ENCODE measurements around the gene CPNE5. TPM values are rescaled to one million over a fixed set of nuclear protein-coding genes. Genes with fewer than 3 reads are reported as not detected.

Gene CPNE5
- total and polyA plus RNA-seq, 10 donors = 9.5 to 33.4 (median 19.3) TPM

- intact Hi-C loops (cut with DNase I; ENCODE audit: low total_unique reads) = no loop called here
- no peaks in the 10 kb centered on the region for H3K9me3 ChIP-seq
- no peak for TF ChIP-seq POLR2A (IDR thresholded peaks at IDR 0.05)
- TF ChIP-seq CTCF (IDR thresholded peaks at IDR 0.05 in 8 of 11, conservative IDR thresholded peaks at IDR 0.05 in 3 of 11) = no peak
- no peak for TF ChIP-seq POLR2AphosphoS5 (IDR thresholded peaks at IDR 0.05)
- H3K36me3 ChIP-seq = no peaks in the 10 kb centered on the region
- no peak for DNase-seq
- H3K27me3 ChIP-seq (replicated peaks in 1 of 7) = peaks cover 0 to 18% (median 0%) of the 10 kb centered on the region in 7 donors
- 82 to 93% (median 91%) methylated on average over 5 to 6 of the region's 6 CpGs for WGBS, 5 donors
- no peak overlapping the region for H3K4me3 ChIP-seq
- no peak overlapping the region for H3K27ac ChIP-seq
- H3K4me1 ChIP-seq = peaks cover 0 to 64% (median 36%) of the 10 kb centered on the region in 6 donors
Measured at GRCh38 chr6:36825452-36825851, 13.8 kb downstream of the CPNE5 start.

DNA sequence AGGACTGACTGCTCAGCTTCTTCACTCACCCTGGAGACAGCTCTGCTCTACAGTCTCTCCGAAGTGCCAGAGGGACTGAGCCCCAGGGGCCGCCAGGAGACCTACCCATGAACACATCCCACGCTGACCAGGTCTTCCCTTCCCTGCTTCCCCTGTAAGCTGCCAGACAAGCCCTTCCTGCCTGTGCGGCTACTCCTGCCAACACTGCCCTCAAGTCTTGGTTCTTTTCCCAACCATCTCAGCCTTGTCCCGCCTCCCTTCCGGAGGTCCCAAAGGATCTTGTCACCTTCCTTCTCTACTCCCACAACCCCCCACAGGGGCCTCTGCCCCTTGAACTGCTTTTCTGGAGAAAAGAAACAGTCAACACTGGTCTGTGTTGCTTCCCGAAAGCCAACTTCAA, 15.0 kb downstream of the CPNE5 start:
- Histone ChIP-seq H3K27me3 (replicated peaks in 1 of 7) (peaks cover 0 to 18% (median 0%) of the 10 kb centered on the region in 7 donors), H3K9me3 (no peaks in the 10 kb centered on the region), H3K4me1 (peaks cover 0 to 52% (median 27%) of the 10 kb centered on the region in 6 donors), H3K27ac (peak overlapping the region in 2 of 8 donors; percentile 20 to 28), H3K4me3 (no peak overlapping the region), H3K36me3 (no peaks in the 10 kb centered on the region)
- DNase-seq = no peak
- WGBS, 5 donors = 69 to 77% (median 76%) methylated on average over 7 of the region's 7 CpGs
- TF ChIP-seq POLR2AphosphoS5 (IDR thresholded peaks at IDR 0.05) (peak in 1 of 3 donors; percentile 8), POLR2A (IDR thresholded peaks at IDR 0.05) (no peak)
- intact Hi-C loops (cut with DNase I; ENCODE audit: low total_unique reads) = no loop called here

- TF ChIP-seq POLR2A (IDR thresholded peaks at IDR 0.05) (no peak), POLR2AphosphoS5 (IDR thresholded peaks at IDR 0.05) (no peak), CTCF (IDR thresholded peaks at IDR 0.05 in 8 of 11, conservative IDR thresholded peaks at IDR 0.05 in 3 of 11) (no peak)
- intact Hi-C loops (cut with DNase I; ENCODE audit: low total_unique reads) = no loop called here
- no peak for DNase-seq
- WGBS, 5 donors = 85 to 92% (median 89%) methylated on average over 11 to 12 of the region's 12 CpGs
- peaks cover 0 to 18% (median 0%) of the 10 kb centered on the region in 7 donors for H3K27me3 ChIP-seq (replicated peaks in 1 of 7)
- H3K9me3 ChIP-seq = no peaks in the 10 kb centered on the region
- H3K4me1 ChIP-seq = peaks cover 0 to 46% (median 24%) of the 10 kb centered on the region in 6 donors
- no peaks in the 10 kb centered on the region for H3K36me3 ChIP-seq
- H3K27ac ChIP-seq = peak overlapping the region in 1 of 8 donors; percentile 28
- no peak overlapping the region for H3K4me3 ChIP-seq
Measured at GRCh38 chr6:36823421-36824096, 15.7 kb downstream of the CPNE5 start.

GRCh38 chr6:36822506-36823269, 16.6 kb downstream of the CPNE5 start:
- TF ChIP-seq CTCF (IDR thresholded peaks at IDR 0.05 in 8 of 11, conservative IDR thresholded peaks at IDR 0.05 in 3 of 11) (no peak), POLR2AphosphoS5 (IDR thresholded peaks at IDR 0.05) (no peak), POLR2A (IDR thresholded peaks at IDR 0.05) (no peak)
- DNase-seq = no peak
- peaks cover 0 to 37% (median 20%) of the 10 kb centered on the region in 6 donors for H3K4me1 ChIP-seq
- no peaks in the 10 kb centered on the region for H3K9me3 ChIP-seq
- H3K27me3 ChIP-seq (replicated peaks in 1 of 7) = peaks cover 0 to 18% (median 0%) of the 10 kb centered on the region in 7 donors
- 89 to 95% (median 90%) methylated on average over 19 of the region's 19 CpGs for WGBS, 5 donors
- H3K27ac ChIP-seq = no peak overlapping the region
- intact Hi-C loops (cut with DNase I; ENCODE audit: low total_unique reads) = no loop called here
- H3K4me3 ChIP-seq = no peak overlapping the region
- H3K36me3 ChIP-seq = no peaks in the 10 kb centered on the region

Measured in spleen (tissue), 11 donors.